NOMO-1 (cell line): ENCODE measurements around the gene ATP10D.

ENCODE experiments used
- DNase-seq, 2 experiments: peaks; one replicate each; lab custom pipeline; 2025; ENCODE audit not compliant: unreplicated experiment in 2 of 2; lab: John Stamatoyannopoulos, UW

The ATP10D gene

GRCh38 chr4:47485047-47485692 is at the start of gene ATP10D:
Gene ATP10D (plus strand): TSS chr4:47485275. CDS start chr4:47512541, 27,266 bp downstream.
- peak; percentile 81 to 90 for DNase-seq

GRCh38 chr4:47442980-47443379 is 42.1 kb upstream of the ATP10D start:
- DNase-seq: peak; percentile 54 to 76

- DNase-seq: peak in 1 of 2 experiments; percentile 40
Observed at GRCh38 chr4:47444031-47444430, 41.0 kb upstream of the ATP10D start.

- DNase-seq: no peak
Observed at GRCh38 chr4:47451657-47452056, 33.4 kb upstream of the ATP10D start.

- DNase-seq: no peak
Observed at GRCh38 chr4:47462799-47463234, 22.3 kb upstream of the ATP10D start.

- peak; percentile 95 to 97 for DNase-seq
Observed at GRCh38 chr4:47463235-47463956, 21.7 kb upstream of the ATP10D start, which contains the start of gene COMMD8. Gene COMMD8 (minus strand): TSS chr4:47463702. CDS start chr4:47463651, 51 bp downstream.

GRCh38 chr4:47465004-47465403 is 20.1 kb upstream of the ATP10D start:
- DNase-seq: peak; percentile 63 to 64

GRCh38 chr4:47466056-47466785 is 18.9 kb upstream of the ATP10D start:
- no peak for DNase-seq

- no peak for DNase-seq
Observed at GRCh38 chr4:47468706-47469365, 16.2 kb upstream of the ATP10D start.

- DNase-seq: no peak
Observed at GRCh38 chr4:47469951-47470350, 15.1 kb upstream of the ATP10D start.

GRCh38 chr4:47471064-47471463 is 14.0 kb upstream of the ATP10D start:
- DNase-seq: no peak

GRCh38 chr4:47471591-47471990 is 13.5 kb upstream of the ATP10D start:
- no peak for DNase-seq

- no peak for DNase-seq
Observed at GRCh38 chr4:47473141-47473750, 11.8 kb upstream of the ATP10D start.

- no peak for DNase-seq
Observed at GRCh38 chr4:47474799-47475198, 10.3 kb upstream of the ATP10D start.

- DNase-seq: no peak
Observed at GRCh38 chr4:47475411-47475810, 9.7 kb upstream of the ATP10D start.

GRCh38 chr4:47478804-47479203 is 6.3 kb upstream of the ATP10D start:
- DNase-seq: no peak

GRCh38 chr4:47482326-47482725 is 2.7 kb upstream of the ATP10D start:
- DNase-seq: peak in 1 of 2 experiments; percentile 57

GRCh38 chr4:47483745-47484144 is 1.3 kb upstream of the ATP10D start:
- DNase-seq: no peak

- DNase-seq: no peak
Observed at GRCh38 chr4:47484168-47484567, 907 bp upstream of the ATP10D start.

- DNase-seq: no peak
Observed at GRCh38 chr4:47485768-47486167, 693 bp downstream of the ATP10D start.
